Measurements from ENCODE around the gene SNX27. TPM values are rescaled to one million over a fixed set of nuclear protein-coding genes. Genes with fewer than 3 reads are reported as not detected.
"Not testable (repeated sequence)": the region's sequence is repeated elsewhere in the genome, so short reads cannot be mapped to it uniquely, and the experiment has no call there.

Gene SNX27
- polyA plus RNA-seq, 12 donors: 19.3 to 28.0 (median 20.7) TPM; not detected in 1

- no peak for DNase-seq
These were observed 109.3 kb downstream of the SNX27 start, which contains the start of gene RIIAD1 for GRCh38 chr1:151720974-151721787. Gene RIIAD1, plus strand, starts transcription at chr1:151721522. Its CDS starts 15 bp downstream, at chr1:151721537.

DNA sequence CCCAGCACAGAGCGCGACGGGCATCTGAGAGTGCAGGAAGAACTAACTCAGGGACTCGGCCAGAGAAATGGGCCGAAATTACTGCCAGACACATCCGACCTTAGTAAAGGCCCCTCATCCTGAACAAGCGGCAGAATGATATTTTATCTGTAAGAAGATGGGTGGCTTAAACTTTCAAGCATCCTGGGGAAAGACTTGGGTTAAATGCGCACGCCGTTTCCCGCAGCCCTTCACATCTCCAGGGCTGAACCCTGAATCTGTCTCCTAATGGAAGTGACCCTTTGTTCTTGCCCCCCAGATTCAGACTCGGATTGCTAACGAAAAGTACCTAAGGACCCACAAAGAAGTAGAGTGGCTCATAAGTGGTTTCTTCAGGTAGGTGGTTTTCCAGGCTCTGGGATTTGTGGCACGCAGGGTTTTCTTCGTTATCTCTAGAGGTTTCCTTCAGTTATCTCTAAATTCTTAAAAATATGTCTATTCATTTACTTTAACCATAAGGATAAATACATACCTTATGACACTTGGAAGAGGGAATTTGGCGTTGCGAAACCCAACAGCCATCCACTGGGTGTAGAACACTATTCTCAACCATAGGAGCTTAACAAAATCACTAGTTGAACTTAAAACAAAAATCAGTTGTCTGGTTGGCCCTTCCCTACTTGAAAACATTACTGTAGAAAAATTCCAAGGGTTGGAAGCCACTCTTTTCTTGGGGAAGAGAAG lies 110.1 kb downstream of the SNX27 start:
- DNase-seq: no peak

- DNase-seq: no peak
These were observed 112.0 kb downstream of the SNX27 start for GRCh38 chr1:151723726-151724370.

GRCh38 chr1:151728151-151729054 lies 116.6 kb downstream of the SNX27 start:
- no peak for DNase-seq

DNA sequence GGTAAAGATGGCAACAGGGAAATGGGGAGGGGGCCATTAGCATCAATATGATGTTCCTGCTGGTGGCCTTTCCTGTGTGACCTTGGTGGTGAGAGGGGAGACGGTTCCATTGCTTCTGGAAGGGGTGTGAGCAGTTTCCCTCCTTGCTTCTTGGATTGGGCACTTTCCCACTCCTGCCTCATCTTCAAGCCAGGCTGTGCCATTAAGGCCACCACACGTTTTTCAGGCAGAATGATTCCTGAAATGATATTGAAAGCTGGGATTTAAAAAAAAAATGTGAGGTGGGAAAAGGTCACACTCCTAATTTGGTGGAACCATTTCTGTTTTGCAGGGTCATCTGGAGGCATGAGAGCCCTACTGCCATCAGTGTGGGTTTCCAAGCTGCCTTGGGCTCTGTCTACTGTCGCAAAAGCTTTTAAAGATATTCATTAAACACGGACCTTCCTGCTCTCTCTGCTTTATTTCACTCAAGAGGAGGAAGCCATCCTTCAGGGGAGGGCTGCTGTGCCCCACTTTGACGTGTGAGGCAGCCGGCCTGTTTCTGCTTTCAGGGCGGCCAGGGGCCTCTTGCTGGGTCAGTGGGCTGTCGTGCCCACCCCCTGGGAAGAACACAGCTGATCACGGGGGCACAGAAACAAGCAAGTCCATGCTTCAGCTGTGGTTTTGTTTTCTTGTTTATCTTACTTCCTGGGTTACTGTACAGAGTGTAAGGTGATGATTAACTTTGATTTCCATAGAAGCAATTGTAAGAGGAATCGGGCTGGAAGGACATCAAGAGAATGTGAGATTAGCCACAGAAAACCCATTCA lies 117.5 kb downstream of the SNX27 start:
- no peak for DNase-seq

DNA sequence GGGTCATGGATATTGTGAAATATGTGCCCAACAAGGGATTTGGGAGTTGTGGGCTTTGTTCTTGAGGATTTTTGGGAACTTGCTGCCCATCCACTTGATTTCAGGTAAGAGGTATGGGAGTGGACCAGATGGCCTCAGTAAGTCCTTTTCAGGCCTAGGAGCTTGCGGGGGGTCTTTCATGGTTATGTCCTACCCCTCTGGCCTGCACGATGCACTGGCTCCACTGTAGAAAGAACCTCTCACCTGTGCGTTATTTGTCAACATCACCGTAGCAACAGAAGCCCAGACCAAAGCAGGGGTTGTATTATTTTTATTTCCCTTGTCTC lies 118.1 kb downstream of the SNX27 start:
- DNase-seq: no peak

- DNase-seq: no peak
These were observed 121.3 kb downstream of the SNX27 start for GRCh38 chr1:151733126-151733525.

- not testable (repeated sequence) for DNase-seq
These were observed 122.1 kb downstream of the SNX27 start for GRCh38 chr1:151733995-151734394.

GRCh38 chr1:151737026-151737425 lies 125.2 kb downstream of the SNX27 start:
- no peak for DNase-seq

DNA sequence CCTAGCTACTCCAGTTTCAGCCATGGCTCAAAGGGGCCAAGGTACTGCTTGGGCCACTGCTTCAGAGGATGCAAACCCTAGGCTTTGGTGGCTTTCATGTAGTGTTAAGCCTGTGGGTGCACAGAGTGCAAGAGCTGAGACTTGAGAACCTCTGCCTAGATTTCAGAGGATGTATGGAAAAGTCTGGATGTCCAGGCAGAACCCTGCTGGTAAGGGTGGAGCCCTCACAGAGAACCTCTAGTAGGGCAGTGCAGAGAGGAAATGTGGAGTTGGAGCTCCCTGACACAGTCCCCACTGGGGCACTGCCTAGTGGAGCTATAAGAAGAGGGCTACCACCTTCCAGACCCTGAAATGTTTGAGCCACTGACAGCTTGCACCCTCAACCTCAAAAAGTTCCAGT lies 125.6 kb downstream of the SNX27 start:
- no peak for DNase-seq

DNA sequence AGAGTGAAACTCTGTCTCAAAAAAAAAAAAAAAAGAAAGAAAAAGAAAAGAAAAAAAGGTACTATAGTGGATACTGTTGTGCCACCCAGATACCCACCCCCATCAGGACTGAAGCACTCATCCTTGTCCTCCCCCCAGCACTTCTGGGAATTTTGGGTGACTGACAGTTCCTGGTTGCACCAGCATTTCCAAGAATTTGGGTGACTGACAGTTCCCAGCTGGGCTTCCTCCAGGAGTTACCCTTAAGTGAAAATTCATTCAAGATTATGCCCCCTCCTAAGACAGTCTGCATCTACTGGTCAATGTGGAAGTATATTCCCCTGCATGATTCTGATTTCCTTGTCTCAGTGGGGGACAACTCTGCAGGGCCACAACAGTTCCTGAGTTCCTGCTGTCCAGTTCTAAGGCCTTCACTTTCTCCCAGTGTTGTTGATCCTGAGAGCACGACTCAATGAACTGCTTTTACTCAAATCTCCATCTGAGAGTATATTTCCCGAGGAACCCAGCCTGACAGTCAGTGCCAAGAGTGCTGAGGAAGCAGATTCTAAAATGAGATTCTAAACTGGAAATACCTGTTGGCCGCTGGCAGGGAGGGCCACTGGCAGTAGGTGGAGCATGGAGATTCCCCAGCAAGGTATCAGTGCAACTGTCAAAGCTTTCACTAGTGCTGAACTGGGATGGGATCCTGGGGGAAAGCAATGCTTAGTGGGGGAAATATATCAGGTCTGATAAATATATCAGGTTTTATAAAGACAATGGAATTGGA lies 127.9 kb downstream of the SNX27 start:
- DNase-seq: no peak

- DNase-seq: no peak
These were observed 129.7 kb downstream of the SNX27 start for GRCh38 chr1:151741516-151741915.

Other genes with a start within 250 kb of the SNX27 start
- 10 to 100 TPM in 11 of 12 donors, not detected in 1; 22.5 to 42.9 (median 28.8) TPM for gene SELENBP1, start 239.3 kb upstream of the SNX27 start, polyA plus RNA-seq (ENCODE audit: insufficient read length in 12 of 12)
- gene PSMB4, start 212.5 kb upstream of the SNX27 start, polyA plus RNA-seq (ENCODE audit: insufficient read length in 12 of 12): 100 to 1,000 TPM in 10 of 12 donors, 10 to 100 TPM in 1, not detected in 1; 94.7 to 173 (median 159) TPM
- 100 to 1,000 TPM in 1 of 12 donors, 10 to 100 TPM in 10, not detected in 1; 49.0 to 118 (median 64.5) TPM for gene POGZ, start 152.6 kb upstream of the SNX27 start, polyA plus RNA-seq (ENCODE audit: insufficient read length in 12 of 12)
- gene CGN, start 100.7 kb upstream of the SNX27 start, polyA plus RNA-seq (ENCODE audit: insufficient read length in 12 of 12): 10 to 100 TPM in 1 of 12 donors, 1 to 10 TPM in 4, under 1 TPM in 6, not detected in 1; 0.71 to 14.9 (median 0.94) TPM
- 10 to 100 TPM in 4 of 12 donors, 1 to 10 TPM in 7, not detected in 1; 7.1 to 22.2 (median 9.0) TPM for gene TUFT1, start 71.7 kb upstream of the SNX27 start, polyA plus RNA-seq (ENCODE audit: insufficient read length in 12 of 12)
- 10 to 100 TPM in 1 of 12 donors, 1 to 10 TPM in 1, under 1 TPM in 9, not detected in 1; 0.24 to 22.4 (median 0.75) TPM for gene CELF3, start 104.8 kb downstream of the SNX27 start, polyA plus RNA-seq (ENCODE audit: insufficient read length in 12 of 12)
- gene RIIAD1, start 109.5 kb downstream of the SNX27 start, polyA plus RNA-seq (ENCODE audit: insufficient read length in 12 of 12): 1 to 10 TPM in 9 of 12 donors, under 1 TPM in 1, not detected in 2; 0.95 to 2.1 (median 1.3) TPM
- 10 to 100 TPM in 11 of 12 donors, not detected in 1; 53.7 to 91.3 (median 75.7) TPM for gene MRPL9, start 151.4 kb downstream of the SNX27 start, polyA plus RNA-seq (ENCODE audit: insufficient read length in 12 of 12)
- 1 to 10 TPM in 10 of 12 donors, not detected in 2; 3.5 to 6.0 (median 4.3) TPM for gene TDRKH, start 178.4 kb downstream of the SNX27 start, polyA plus RNA-seq (ENCODE audit: insufficient read length in 12 of 12)
- under 1 TPM in 10 of 12 donors, not detected in 2; 0.07 to 0.67 (median 0.33) TPM for gene LINGO4, start 193.4 kb downstream of the SNX27 start, polyA plus RNA-seq (ENCODE audit: insufficient read length in 12 of 12)
- 10 to 100 TPM in 2 of 12 donors, 1 to 10 TPM in 9, not detected in 1; 1.8 to 12.2 (median 6.2) TPM for gene RORC, start 219.8 kb downstream of the SNX27 start, polyA plus RNA-seq (ENCODE audit: insufficient read length in 12 of 12)
- gene C2CD4D, start 227.8 kb downstream of the SNX27 start, polyA plus RNA-seq (ENCODE audit: insufficient read length in 12 of 12): under 1 TPM in 7 of 12 donors, not detected in 5; 0.09 to 0.62 (median 0.22) TPM
- gene THEM5, start 241.7 kb downstream of the SNX27 start, polyA plus RNA-seq (ENCODE audit: insufficient read length in 12 of 12): 10 to 100 TPM in 1 of 12 donors, 1 to 10 TPM in 2, under 1 TPM in 7, not detected in 2; 0.35 to 11.0 (median 0.62) TPM

Data from muscle of arm (tissue), 12 donors.